Measurements from ENCODE around the gene CNTNAP1. TPM values are rescaled to one million over a fixed set of nuclear protein-coding genes. Genes with fewer than 3 reads are reported as not detected.

Gene CNTNAP1
- total RNA-seq, 4 donors from 2014 or later, result 0.35 to 5.0 (median 1.3) TPM

DNA sequence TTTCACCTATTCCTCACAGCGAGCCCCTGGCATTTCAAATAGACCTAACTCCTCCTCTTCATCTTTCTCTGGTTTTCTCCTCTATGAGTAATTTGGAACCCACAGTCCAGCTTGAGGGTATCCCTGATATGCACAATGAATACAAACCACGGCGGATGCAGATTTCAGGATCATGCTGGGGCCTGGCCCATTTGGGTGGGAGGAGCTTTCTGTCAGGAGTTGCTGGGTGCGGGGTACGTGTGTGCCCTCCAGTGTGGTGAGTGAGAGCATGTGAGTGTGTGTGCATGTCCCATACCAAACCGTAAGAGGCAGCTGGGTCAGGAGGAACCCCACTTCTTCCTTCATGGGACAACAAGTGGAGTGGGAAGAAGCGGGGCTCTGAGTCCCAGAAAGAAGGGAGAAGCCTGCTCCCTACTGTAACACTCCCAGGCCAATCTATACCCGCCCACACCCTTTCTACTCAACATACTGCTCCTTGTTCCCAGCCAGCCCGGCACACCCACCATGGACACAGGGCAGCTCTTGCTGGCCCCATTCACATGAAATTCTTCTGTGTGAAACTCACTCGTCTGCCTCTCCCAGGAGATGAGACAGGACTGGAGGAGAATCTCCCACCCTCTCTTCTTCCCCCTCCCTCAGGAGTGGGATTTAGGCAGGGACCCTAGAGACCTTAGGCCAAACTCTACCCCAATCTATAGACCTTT lies 18.4 kb downstream of the CNTNAP1 start:
- TF ChIP-seq POLR2A (IDR thresholded peaks at IDR 0.05) (no peak), CTCF (IDR thresholded peaks at IDR 0.05) (no peak)
- Histone ChIP-seq H3K36me3 (peaks cover 0 to 61% (median 0%) of the 10 kb centered on the region in 3 donors), H3K4me1 (peaks cover 0 to 4% (median 0%) of the 10 kb centered on the region in 4 donors), H3K4me3 (no peak overlapping the region), H3K27ac (no peak overlapping the region), H3K9me3 (no peaks in the 10 kb centered on the region), H3K27me3 (no peaks in the 10 kb centered on the region)
- no peak for DNase-seq

GRCh38 chr17:42702446-42702845 lies 20.1 kb downstream of the CNTNAP1 start:
- Histone ChIP-seq H3K27me3 (no peaks in the 10 kb centered on the region), H3K4me3 (no peak overlapping the region), H3K9me3 (no peaks in the 10 kb centered on the region), H3K4me1 (peaks cover 0 to 4% (median 0%) of the 10 kb centered on the region in 4 donors), H3K27ac (peak overlapping the region in 1 of 4 donors; percentile 11), H3K36me3 (peaks cover 0 to 71% (median 0%) of the 10 kb centered on the region in 3 donors)
- DNase-seq, result no peak
- no peak for TF ChIP-seq CTCF (IDR thresholded peaks at IDR 0.05)
- TF ChIP-seq POLR2A (IDR thresholded peaks at IDR 0.05), result no peak

DNA sequence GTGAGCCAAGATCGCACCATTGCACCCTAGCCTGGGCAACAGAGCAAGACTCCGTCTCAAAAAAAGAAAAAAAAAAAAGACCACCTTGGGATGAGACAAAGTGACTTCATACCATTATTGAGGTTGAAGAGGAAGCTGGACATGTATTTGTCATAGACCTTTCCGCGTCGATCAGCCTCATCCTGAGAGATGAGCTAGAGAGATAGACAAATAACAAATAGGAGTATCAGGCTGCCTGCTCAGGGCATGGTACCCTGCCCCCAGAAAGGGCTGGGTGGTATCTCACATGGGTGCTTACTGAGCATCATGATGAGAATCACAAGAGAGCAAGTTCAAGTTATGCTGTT lies 22.1 kb downstream of the CNTNAP1 start:
- peaks cover 0 to 4% (median 0%) of the 10 kb centered on the region in 4 donors for H3K4me1 ChIP-seq
- TF ChIP-seq POLR2A (IDR thresholded peaks at IDR 0.05) (no peak), CTCF (IDR thresholded peaks at IDR 0.05) (no peak)
- no peak for DNase-seq
- H3K4me3 ChIP-seq, result no peak overlapping the region
- peak overlapping the region in 1 of 4 donors; percentile 50 for H3K27ac ChIP-seq
- H3K9me3 ChIP-seq, result no peaks in the 10 kb centered on the region
- no peaks in the 10 kb centered on the region for H3K27me3 ChIP-seq
- H3K36me3 ChIP-seq, result peaks cover 0 to 92% (median 0%) of the 10 kb centered on the region in 3 donors

DNA sequence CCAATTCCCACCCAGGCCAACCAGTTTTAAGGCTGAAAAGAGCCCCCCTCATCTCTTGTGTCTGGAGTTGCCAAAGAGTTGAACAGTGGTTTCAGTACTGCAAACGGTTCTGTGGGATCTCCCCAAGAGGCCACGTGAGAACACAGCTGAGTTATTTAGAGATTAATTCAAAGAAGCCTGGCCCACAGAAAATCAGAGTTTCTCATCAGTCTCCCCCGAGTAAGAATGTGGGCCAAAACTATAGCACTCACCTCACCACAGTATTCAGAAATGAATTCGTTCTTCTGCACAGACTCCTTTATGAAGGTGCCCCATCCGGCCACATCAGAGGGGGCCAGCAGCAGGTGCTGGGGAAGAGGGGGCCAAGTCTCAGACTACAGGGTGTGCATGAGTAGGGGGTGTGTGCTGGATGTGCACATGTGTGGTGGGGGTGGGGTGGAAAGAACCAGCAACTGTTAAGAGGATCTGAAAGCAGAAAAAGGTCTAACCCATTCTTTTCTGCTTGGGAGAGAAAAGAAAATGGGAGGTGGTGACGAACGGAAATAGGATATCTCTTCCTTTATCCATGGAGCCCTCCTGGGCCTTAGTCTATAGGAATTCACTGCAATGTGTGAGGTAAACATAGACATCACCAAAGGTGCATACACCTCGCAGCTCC lies 22.6 kb downstream of the CNTNAP1 start:
- peak overlapping the region in 1 of 4 donors; percentile 50 for H3K27ac ChIP-seq
- H3K4me3 ChIP-seq, result no peak overlapping the region
- DNase-seq, result peak in 1 of 3 donors; percentile 58
- peaks cover 0 to 4% (median 0%) of the 10 kb centered on the region in 4 donors for H3K4me1 ChIP-seq
- peaks cover 0 to 97% (median 0%) of the 10 kb centered on the region in 3 donors for H3K36me3 ChIP-seq
- H3K9me3 ChIP-seq, result no peaks in the 10 kb centered on the region
- TF ChIP-seq CTCF (IDR thresholded peaks at IDR 0.05), result no peak
- no peak for TF ChIP-seq POLR2A (IDR thresholded peaks at IDR 0.05)
- H3K27me3 ChIP-seq, result no peaks in the 10 kb centered on the region

DNA sequence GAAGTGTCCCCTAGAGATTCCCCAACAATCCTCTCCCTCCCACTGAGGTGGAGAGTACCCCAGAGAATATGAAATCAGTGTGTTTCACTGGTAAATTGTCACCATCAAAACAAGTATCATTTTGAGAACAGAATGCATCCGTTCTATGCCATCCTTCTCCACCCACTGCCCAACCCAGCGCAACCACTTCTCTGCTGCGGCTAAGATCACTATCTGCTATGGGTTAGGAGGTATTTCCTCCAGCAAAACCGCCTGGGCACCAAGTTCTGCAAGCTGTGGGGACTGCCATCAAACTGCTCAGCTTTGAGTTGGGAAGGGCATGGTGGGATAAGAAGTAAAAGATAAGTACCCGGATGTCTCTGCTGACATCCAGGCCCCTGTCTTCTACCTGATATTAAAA lies 24.4 kb downstream of the CNTNAP1 start:
- no peak overlapping the region for H3K27ac ChIP-seq
- DNase-seq, result peak in 1 of 3 donors; percentile 34
- no peaks in the 10 kb centered on the region for H3K9me3 ChIP-seq
- H3K36me3 ChIP-seq, result peaks cover 0 to 98% (median 0%) of the 10 kb centered on the region in 3 donors
- TF ChIP-seq POLR2A (IDR thresholded peaks at IDR 0.05), result no peak
- TF ChIP-seq CTCF (IDR thresholded peaks at IDR 0.05), result no peak
- H3K4me3 ChIP-seq, result no peak overlapping the region
- peaks cover 0 to 4% (median 0%) of the 10 kb centered on the region in 4 donors for H3K4me1 ChIP-seq
- no peaks in the 10 kb centered on the region for H3K27me3 ChIP-seq
